ENCODE results near the gene AFMID. TPM values are rescaled to one million over a fixed set of nuclear protein-coding genes. Genes with fewer than 3 reads are reported as not detected.
A peak's percentile ranks its signal among the peaks of the same experiment; 100 is the strongest.
"Not testable (repeated sequence)": the region's sequence is repeated elsewhere in the genome, so short reads cannot be mapped to it uniquely, and the experiment has no call there.

AFMID gene
- total and polyA plus RNA-seq, 2 donors (not counting 1 experiment from before 2014, with no cell fraction given): 18.2 to 24.8 TPM

DNA sequence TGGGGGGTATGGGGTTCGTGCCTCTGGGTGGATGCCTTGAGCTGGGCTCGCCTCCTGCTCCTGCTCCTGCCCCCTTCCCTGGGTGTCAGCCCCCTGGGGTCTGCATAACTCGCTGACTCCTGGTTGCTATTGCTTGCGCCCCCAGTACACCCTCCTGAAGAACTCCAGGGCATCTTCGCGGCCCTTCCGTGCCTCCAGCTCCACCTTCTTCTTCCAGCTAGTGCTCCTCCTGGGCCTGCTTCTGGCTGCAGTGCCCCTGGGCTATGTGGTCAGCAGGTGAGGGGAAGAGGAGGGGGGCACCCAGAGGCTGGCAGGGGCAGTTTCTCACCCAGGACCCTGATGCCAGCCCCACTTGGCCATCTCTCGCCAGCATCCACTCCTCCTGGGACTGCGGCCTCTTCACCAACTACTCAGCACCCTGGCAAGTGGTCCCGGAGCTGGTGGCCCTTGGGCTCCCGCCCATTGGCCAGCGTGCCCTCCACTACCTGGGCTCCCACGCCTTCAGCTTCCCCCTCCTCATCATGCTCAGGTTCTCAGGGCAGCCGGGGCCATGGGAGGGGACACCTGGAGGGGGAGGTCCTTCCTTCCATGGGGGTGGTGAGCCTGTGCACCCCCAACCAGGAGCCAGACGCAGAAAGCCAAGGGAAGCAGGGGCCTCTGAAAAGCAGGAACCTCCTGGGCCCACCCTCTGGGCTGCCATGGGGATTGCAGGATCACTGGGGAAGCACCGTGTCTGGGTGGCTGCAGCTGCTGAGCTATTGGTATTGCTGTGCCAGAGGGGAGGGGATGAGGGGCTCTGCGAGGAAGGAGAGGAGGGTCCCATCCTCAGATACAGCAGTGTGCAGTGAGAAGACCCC lies 48.7 kb upstream of the AFMID start:
- H3K27me3 ChIP-seq (replicated peaks in 1 of 4; ENCODE audit: control extremely low read depth in 1 of 4, control insufficient read depth in 3 of 4, insufficient read depth in 4 of 4, low read length in 3 of 4): no peaks in the 10 kb centered on the region
- TF ChIP-seq, protein P1, sequence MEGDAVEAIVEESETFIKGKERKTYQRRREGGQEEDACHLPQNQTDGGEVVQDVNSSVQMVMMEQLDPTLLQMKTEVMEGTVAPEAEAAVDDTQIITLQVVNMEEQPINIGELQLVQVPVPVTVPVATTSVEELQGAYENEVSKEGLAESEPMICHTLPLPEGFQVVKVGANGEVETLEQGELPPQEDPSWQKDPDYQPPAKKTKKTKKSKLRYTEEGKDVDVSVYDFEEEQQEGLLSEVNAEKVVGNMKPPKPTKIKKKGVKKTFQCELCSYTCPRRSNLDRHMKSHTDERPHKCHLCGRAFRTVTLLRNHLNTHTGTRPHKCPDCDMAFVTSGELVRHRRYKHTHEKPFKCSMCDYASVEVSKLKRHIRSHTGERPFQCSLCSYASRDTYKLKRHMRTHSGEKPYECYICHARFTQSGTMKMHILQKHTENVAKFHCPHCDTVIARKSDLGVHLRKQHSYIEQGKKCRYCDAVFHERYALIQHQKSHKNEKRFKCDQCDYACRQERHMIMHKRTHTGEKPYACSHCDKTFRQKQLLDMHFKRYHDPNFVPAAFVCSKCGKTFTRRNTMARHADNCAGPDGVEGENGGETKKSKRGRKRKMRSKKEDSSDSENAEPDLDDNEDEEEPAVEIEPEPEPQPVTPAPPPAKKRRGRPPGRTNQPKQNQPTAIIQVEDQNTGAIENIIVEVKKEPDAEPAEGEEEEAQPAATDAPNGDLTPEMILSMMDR (IDR thresholded peaks at IDR 0.05): no peak
- TF ChIP-seq EZH2 (IDR thresholded peaks at IDR 0.05; ENCODE audit: borderline replicate concordance, insufficient read depth, low read depth, low read length, poor library complexity, severe bottlenecking): no peak
- no peaks in the 10 kb centered on the region for H3K27me3 Mint-ChIP-seq
- DNase-seq (no peak), ATAC-seq (ENCODE audit: low read depth) (no peak)
- peaks cover 67 to 93% of the 10 kb centered on the region in 2 donors for H3K4me1 ChIP-seq (ENCODE audit: control insufficient read depth in 2 of 2, insufficient read depth in 2 of 2, low read length in 2 of 2)
- H3K79me2 ChIP-seq (ENCODE audit: control insufficient read depth, insufficient read depth, low read length): peaks cover 36% of the 10 kb centered on the region
- peaks cover 82% of the 10 kb centered on the region for H3K4me1 Mint-ChIP-seq
- no peak overlapping the region for H3K9ac ChIP-seq (ENCODE audit: low read length)
- H3K27ac Mint-ChIP-seq: peak overlapping the region; percentile 87
- intact Hi-C loops (cut with micrococcal nuclease): loop anchor here (10.0 kb wide), 1 partner anchor 1696 kb away; the partner anchor contains the start of gene CBX4
- ChIA-PET CTCF (interaction anchor here (0.7 to 14.1 kb wide), 14 partner anchors 10 to 111 kb away, joined by 3 to 357 read pairs (median 14); partner anchors contain the start of genes C17orf99, SYNGR2, TK1 and TMC6), POLR2A (interaction anchor here (0.5 to 22.6 kb wide), 9 partner anchors 9 to 1696 kb away, joined by 3 to 432 read pairs (median 10); partner anchors contain the start of genes SYNGR2, TMC6 and TMC8)
- H3K4me2 ChIP-seq (replicated peaks; ENCODE audit: low read depth, low read length, poor library complexity, severe bottlenecking): peak overlapping the region; percentile 57
- H3K9me3 Mint-ChIP-seq (ENCODE audit: insufficient read depth): no peaks in the 10 kb centered on the region
- peak overlapping the region; percentile 4 to 62 for H3K27ac ChIP-seq (ENCODE audit: low read length in 2 of 2)
- H2AFZ ChIP-seq (ENCODE audit: insufficient read depth, low read depth, low read length, poor library complexity, severe bottlenecking): no peak overlapping the region
- peaks cover 45% of the 10 kb centered on the region for H4K20me1 ChIP-seq (ENCODE audit: control insufficient read depth, insufficient read depth, low read length, poor library complexity, severe bottlenecking)
- 85% methylated on average over 6 of the region's 17 CpGs for WGBS (ENCODE audit: insufficient coverage)
- H3K9me3 ChIP-seq (ENCODE audit: control extremely low read depth in 1 of 3, control insufficient read depth in 2 of 3, insufficient read depth in 1 of 3, low read length in 2 of 3): peaks cover 0 to 10% (median 0%) of the 10 kb centered on the region in 3 donors
- no peak overlapping the region for H3K4me3 ChIP-seq (ENCODE audit: control extremely low read depth in 1 of 5, extremely low read depth in 1 of 5, insufficient read depth in 1 of 5, low read depth in 2 of 5, low read length in 4 of 5)
- peak overlapping the region; percentile 54 for H3K4me3 Mint-ChIP-seq
- H3K36me3 ChIP-seq (replicated peaks in 1 of 2; ENCODE audit: control extremely low read depth in 1 of 2, control insufficient read depth in 1 of 2, extremely low read depth in 1 of 2, insufficient read depth in 2 of 2, low read length in 1 of 2): peaks cover 0 to 70% of the 10 kb centered on the region in 2 experiments

DNA sequence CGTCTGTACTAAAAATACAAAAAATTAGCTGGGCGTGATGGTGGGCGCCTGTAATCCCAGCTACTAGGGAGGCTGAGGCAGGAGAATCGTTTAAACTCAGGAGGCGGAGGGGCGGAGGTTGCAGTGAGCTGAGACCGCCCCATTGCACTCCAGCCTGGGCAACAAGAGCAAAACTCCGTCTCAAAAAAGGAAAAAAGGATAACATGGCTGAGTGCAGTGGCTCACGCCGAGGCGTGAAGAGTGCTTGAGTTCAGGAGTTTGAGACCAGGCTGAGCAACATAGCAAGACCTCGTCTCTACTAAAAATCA lies 47.3 kb upstream of the AFMID start:
- H2AFZ ChIP-seq (ENCODE audit: insufficient read depth, low read depth, low read length, poor library complexity, severe bottlenecking); H3K27me3 ChIP-seq (replicated peaks in 1 of 4; ENCODE audit: control extremely low read depth in 1 of 4, control insufficient read depth in 3 of 4, insufficient read depth in 4 of 4, low read length in 3 of 4); H3K4me3 ChIP-seq (ENCODE audit: control extremely low read depth in 1 of 5, extremely low read depth in 1 of 5, insufficient read depth in 1 of 5, low read depth in 2 of 5, low read length in 4 of 5); H3K27me3 Mint-ChIP-seq; DNase-seq; H3K9ac ChIP-seq (ENCODE audit: low read length); H3K9me3 Mint-ChIP-seq (ENCODE audit: insufficient read depth); H3K4me3 Mint-ChIP-seq; ATAC-seq (ENCODE audit: low read depth): not testable (repeated sequence)
- POLR2A ChIA-PET: interaction anchor here (0.7 to 22.6 kb wide), 9 partner anchors 11 to 133 kb away, joined by 3 to 432 read pairs (median 4); partner anchors contain the start of genes SYNGR2, TMC6 and TMC8
- H3K4me1 ChIP-seq (ENCODE audit: control insufficient read depth in 2 of 2, insufficient read depth in 2 of 2, low read length in 2 of 2): peaks cover 67 to 93% of the 10 kb centered on the region in 2 donors
- Mint-ChIP-seq H3K4me1 (peaks cover 82% of the 10 kb centered on the region), H3K27ac (peak overlapping the region; percentile 73)
- peak overlapping the region; percentile 43 to 51 for H3K27ac ChIP-seq (ENCODE audit: low read length in 2 of 2)
- H3K9me3 ChIP-seq (ENCODE audit: control extremely low read depth in 1 of 3, control insufficient read depth in 2 of 3, insufficient read depth in 1 of 3, low read length in 2 of 3): peaks cover 0 to 10% (median 0%) of the 10 kb centered on the region in 3 donors
- peaks cover 0 to 58% of the 10 kb centered on the region in 2 experiments for H3K36me3 ChIP-seq (replicated peaks in 1 of 2; ENCODE audit: control extremely low read depth in 1 of 2, control insufficient read depth in 1 of 2, extremely low read depth in 1 of 2, insufficient read depth in 2 of 2, low read length in 1 of 2)
- H4K20me1 ChIP-seq (ENCODE audit: control insufficient read depth, insufficient read depth, low read length, poor library complexity, severe bottlenecking): peaks cover 32% of the 10 kb centered on the region
- H3K4me2 ChIP-seq (replicated peaks; ENCODE audit: low read depth, low read length, poor library complexity, severe bottlenecking): peak overlapping the region; percentile 43
- intact Hi-C loops (cut with micrococcal nuclease): loop anchor here (1.0 to 10.0 kb wide), 9 partner anchors 8 to 1695 kb away; partner anchors contain the start of genes AFMID, BIRC5, CBX4 and SYNGR2
- CTCF ChIA-PET: interaction anchor here (0.8 to 14.1 kb wide), 7 partner anchors 10 to 111 kb away, joined by 3 to 357 read pairs (median 4); partner anchors contain the start of genes SYNGR2, TK1 and TMC8
- WGBS (ENCODE audit: insufficient coverage): 86% methylated on average over 12 of the region's 12 CpGs
- peaks cover 27% of the 10 kb centered on the region for H3K79me2 ChIP-seq (ENCODE audit: control insufficient read depth, insufficient read depth, low read length)
